ENCODE results near the gene PPOX.
A peak's percentile ranks its signal among the peaks of the same experiment; 100 is the strongest.

The PPOX gene

DNA sequence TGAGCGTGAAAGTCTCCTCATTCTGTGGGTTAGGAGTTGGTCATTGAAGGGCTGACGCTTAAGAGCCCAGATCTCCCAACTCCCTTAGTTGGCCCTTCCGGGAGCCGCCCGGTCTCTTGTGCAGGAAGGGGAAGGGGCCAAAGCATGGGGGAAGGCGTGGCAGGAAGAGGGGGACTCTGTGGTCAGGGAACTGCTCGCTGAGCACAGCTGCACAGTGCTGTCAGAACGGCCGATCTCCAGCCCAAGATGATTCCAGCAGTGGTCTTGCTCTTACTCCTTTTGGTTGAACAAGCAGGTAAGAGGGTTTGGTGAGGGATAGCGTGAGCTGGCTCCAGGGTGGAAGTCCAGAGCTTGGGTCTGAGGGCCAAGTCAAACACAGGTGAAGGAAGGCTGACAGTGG lies 48.9 kb downstream of the PPOX start, which contains the start of gene FCER1G:
Gene FCER1G, plus strand, starts transcription at position 220 of the 400 bp plus-strand sequence. Its CDS starts 27 bp downstream, at position 247.
- Mint-ChIP-seq H3K9me3 (no peaks in the 10 kb centered on the region), H3K27ac (no peak within 1 kb of the TSS), H3K36me3 (peaks cover 49% of the 10 kb centered on the region), H3K4me1 (peaks cover 28% of the 10 kb centered on the region), H3K27me3 (peaks cover 11% of the 10 kb centered on the region), H3K4me3 (no peak within 1 kb of the TSS)
- ATAC-seq = no peak

DNA sequence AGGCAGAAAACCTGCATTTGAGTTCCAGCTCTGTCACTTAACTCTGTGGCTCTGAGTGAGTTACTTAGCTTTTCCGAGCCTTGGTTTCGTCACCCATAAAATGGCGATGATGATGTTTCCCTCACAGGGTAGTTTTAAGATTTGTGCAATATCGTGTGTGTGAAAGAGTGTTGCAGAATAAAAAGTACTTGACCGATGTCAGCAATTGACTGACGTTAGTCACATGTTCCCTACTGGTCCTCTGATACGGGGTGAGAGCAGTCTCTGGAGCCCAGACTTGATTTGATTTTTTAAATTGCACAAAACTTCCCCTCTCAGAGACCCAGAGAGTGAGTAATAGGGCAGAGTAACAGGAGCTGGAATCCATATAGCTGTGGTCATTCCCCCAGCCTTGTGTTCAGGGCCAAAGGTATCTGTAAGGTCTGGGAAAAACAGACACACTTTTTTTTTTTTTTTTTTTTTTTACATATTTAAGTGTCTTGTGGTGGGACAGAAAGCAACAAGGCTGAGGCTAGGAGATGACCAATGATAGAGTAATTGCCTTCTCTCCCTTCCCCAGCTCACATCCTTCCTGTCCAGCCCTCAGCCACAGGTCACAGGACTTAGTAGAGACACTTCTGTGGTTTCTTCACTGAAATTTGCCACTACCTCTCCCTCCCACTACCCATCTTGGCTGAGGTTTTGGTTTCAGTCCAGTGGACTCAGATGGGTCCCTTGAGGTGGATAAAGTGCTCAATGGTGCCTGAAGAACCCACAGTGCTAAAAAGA lies 50.9 kb downstream of the PPOX start:
- peaks cover 27% of the 10 kb centered on the region for H3K4me1 Mint-ChIP-seq
- H3K9me3 Mint-ChIP-seq = no peaks in the 10 kb centered on the region
- H3K4me3 Mint-ChIP-seq = no peak overlapping the region
- H3K27ac Mint-ChIP-seq = no peak overlapping the region
- H3K36me3 Mint-ChIP-seq = peaks cover 29% of the 10 kb centered on the region
- H3K27me3 Mint-ChIP-seq = peaks cover 17% of the 10 kb centered on the region
- peak; percentile 91 for ATAC-seq

DNA sequence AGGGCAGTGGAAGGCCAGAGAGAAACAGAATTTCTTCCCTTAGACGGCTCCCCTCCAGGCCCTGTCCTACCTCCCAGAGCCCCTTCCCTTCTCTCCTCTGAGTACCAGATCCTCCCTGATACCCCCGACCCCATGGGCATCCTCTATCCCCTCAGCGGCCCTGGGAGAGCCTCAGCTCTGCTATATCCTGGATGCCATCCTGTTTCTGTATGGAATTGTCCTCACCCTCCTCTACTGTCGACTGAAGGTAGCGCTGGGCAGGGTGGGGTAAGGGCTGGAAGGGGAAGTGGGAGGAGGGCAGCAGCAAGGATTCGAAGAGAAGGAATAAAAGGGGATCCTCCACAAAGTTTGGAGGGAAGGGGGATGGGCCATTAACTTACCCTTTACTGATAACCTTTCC lies 51.6 kb downstream of the PPOX start:
- no peak overlapping the region for H3K27ac Mint-ChIP-seq

DNA sequence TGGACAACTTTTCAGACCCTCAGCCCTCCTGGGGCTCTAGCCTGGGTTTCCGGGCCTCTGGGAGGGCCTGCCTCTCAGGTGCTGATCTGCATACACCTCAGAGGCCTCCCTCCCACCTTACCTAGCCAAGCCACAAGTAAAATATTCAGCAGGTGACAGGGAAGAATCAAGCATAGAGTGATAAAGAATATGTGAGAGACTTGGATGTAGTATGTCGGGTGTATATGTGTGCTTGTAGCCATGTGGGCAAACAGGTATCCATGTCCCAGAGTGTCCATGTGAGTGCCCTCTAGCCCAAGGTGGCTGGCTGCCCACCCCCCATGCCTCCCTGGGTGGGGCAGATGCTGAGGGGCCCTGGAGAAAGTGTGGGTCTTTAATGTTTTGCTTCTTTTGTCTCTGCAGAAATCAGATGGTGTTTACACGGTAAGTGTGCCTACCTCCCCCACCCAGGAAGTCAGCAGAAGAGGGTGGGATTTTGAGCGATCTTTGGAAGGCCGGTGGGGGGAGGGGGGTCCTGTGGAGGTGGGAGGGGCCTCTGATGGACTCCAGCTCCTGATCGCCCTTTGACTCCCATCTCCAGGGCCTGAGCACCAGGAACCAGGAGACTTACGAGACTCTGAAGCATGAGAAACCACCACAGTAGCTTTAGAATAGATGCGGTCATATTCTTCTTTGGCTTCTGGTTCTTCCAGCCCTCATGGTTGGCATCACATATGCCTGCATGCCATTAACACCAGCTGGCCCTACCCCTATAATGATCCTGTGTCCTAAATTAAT lies 52.3 kb downstream of the PPOX start:
- no peak for ATAC-seq
- no peaks in the 10 kb centered on the region for H3K9me3 Mint-ChIP-seq
- H3K4me3 Mint-ChIP-seq = no peak overlapping the region
- peaks cover 30% of the 10 kb centered on the region for H3K27me3 Mint-ChIP-seq
- no peak overlapping the region for H3K27ac Mint-ChIP-seq
- H3K4me1 Mint-ChIP-seq = peaks cover 27% of the 10 kb centered on the region
- peaks cover 18% of the 10 kb centered on the region for H3K36me3 Mint-ChIP-seq

More for the DNA sequence above, 51.6 kb downstream of the PPOX start:
- peaks cover 27% of the 10 kb centered on the region for H3K4me1 Mint-ChIP-seq
- H3K36me3 Mint-ChIP-seq = peaks cover 25% of the 10 kb centered on the region
- no peak for ATAC-seq
- peaks cover 24% of the 10 kb centered on the region for H3K27me3 Mint-ChIP-seq
- H3K9me3 Mint-ChIP-seq = no peaks in the 10 kb centered on the region
- no peak overlapping the region for H3K4me3 Mint-ChIP-seq

DNA sequence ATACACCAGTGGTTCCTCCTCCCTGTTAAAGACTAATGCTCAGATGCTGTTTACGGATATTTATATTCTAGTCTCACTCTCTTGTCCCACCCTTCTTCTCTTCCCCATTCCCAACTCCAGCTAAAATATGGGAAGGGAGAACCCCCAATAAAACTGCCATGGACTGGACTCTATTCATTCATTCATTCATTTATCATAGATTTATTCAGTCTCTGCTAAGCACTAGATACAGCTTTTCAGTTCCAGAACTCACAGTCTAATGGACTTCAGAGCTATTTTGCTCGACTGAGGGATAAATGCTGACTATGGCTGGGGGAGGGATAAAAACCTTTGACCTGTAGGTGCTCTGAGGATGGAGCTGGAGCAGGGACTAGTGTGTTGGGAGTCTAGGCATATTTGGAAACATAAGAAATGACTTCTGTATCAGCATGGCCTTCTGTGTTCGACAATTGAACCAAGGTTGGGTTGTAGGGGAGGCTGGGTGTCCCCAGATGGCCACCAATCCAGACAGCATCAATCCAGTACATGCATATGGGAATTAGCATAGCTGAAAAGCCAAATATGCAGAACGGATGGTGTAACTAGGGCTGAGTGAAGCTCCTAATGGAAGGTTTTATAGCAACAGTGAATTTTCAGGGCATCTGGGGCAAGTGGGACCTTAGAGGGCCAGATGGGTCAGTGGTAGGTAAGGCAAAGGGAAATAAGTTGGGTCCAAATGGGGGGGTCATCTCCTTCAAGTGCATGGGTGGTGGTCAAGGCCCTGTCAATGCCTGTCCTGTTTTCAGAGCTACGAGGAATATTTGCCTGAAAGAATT lies 53.1 kb downstream of the PPOX start:
- no peak for ATAC-seq
- H3K36me3 Mint-ChIP-seq = peaks cover 10% of the 10 kb centered on the region
- no peak overlapping the region for H3K27ac Mint-ChIP-seq
- H3K4me1 Mint-ChIP-seq = peaks cover 27% of the 10 kb centered on the region
- H3K9me3 Mint-ChIP-seq = no peaks in the 10 kb centered on the region
- peaks cover 38% of the 10 kb centered on the region for H3K27me3 Mint-ChIP-seq
- no peak overlapping the region for H3K4me3 Mint-ChIP-seq

DNA sequence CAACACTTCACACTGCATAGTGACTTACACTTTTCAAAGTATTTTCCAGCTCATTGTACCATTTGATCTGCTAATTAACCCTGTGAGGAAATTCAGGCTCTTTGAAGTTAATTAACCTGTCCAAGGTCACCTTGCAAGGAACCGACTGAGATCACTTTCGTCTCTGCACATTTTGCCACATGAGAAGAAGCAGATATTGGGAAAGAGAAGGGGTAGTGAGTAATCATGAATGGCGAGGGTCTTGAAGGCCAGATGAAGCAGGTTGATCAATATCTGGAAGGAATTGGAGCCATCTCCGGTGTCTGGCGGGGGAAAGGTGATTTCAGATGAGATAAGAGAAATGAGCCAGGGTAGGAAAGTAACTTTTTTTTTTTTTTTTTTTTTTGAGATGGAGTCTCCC lies 53.8 kb downstream of the PPOX start:
- peaks cover 3% of the 10 kb centered on the region for H3K36me3 Mint-ChIP-seq
- no peak overlapping the region for H3K27ac Mint-ChIP-seq
- peaks cover 28% of the 10 kb centered on the region for H3K4me1 Mint-ChIP-seq
- H3K4me3 Mint-ChIP-seq = no peak overlapping the region
- H3K9me3 Mint-ChIP-seq = no peaks in the 10 kb centered on the region
- ATAC-seq = no peak
- peaks cover 38% of the 10 kb centered on the region for H3K27me3 Mint-ChIP-seq
